ENCODE results near the gene DIDO1. TPM values are rescaled to one million over a fixed set of nuclear protein-coding genes. Genes with fewer than 3 reads are reported as not detected.

Gene DIDO1
- total and polyA plus RNA-seq, 9 of the 15 experiments (the other 6 are each of a cell fraction or from before 2014, with no cell fraction given): 4.4 to 46.8 (median 31.2) TPM

- WGBS (ENCODE audit: insufficient coverage, low coverage, missing lambda C conversion rate): under 1% methylated on average over 71 of the region's 92 CpGs
- DNase-seq (ENCODE audit: extremely low read depth in 1 of 4, low spot score in 3 of 4) (peak; percentile 92 to 97 (median 93)), FAIRE-seq (peak; percentile 87), ATAC-seq (peak; percentile 91)
- Histone ChIP-seq H3K4me2 (ENCODE audit: insufficient read depth, low read length) (peak overlapping the region; percentile 99), H3K4me1 (replicated peaks in 1 of 2; ENCODE audit: control insufficient read depth in 2 of 2, insufficient read depth in 2 of 2, low read length in 2 of 2) (peaks cover 32 to 56% of the 10 kb centered on the region in 2 experiments; a peak in 4 of 5 replicates), H4K20me1 (replicated peaks; ENCODE audit: control insufficient read depth, insufficient read depth, low read length) (peaks cover 30% of the 10 kb centered on the region), H3K9me3 (replicated peaks; ENCODE audit: control insufficient read depth, insufficient read depth, low read depth, low read length) (no peaks in the 10 kb centered on the region), H3K4me3 (peak overlapping the region; percentile 97), H3K27me3 (ENCODE audit: control insufficient read depth in 2 of 2, insufficient read depth in 2 of 2, low read length in 2 of 2) (no peaks in the 10 kb centered on the region), H2AFZ (ENCODE audit: low read depth, low read length) (peak overlapping the region; percentile 90), H3K27ac (ENCODE audit: extremely low read depth, low read depth, low read length) (peak overlapping the region; percentile 97), H3K36me3 (ENCODE audit: control insufficient read depth, insufficient read depth, low read length) (peaks cover 65% of the 10 kb centered on the region), H3K79me2 (ENCODE audit: control insufficient read depth, insufficient read depth, low read length) (peaks cover 94% of the 10 kb centered on the region), H3K9me1 (ENCODE audit: control insufficient read depth, insufficient read depth, low read length) (peaks cover 7% of the 10 kb centered on the region), H3K9ac (ENCODE audit: insufficient read depth in 1 of 2, low read depth in 2 of 2, low read length in 2 of 2) (peak overlapping the region; percentile 97 to 99)
- BruUV-seq (replicated peaks): no TSS peak
- ChIA-PET CTCF (ENCODE audit: low intra/inter-chr PET ratio) (no interaction called here), POLR2A (interaction anchor here (1.0 to 5.3 kb wide), 11 partner anchors 9 to 115 kb away, joined by 3 to 64 read pairs (median 6); partner anchors contain the start of gene DIDO1)
- intact Hi-C loops (cut with micrococcal nuclease): loop anchor here (1.0 kb wide), 1 partner anchor 11 kb away; the partner anchor contains the start of gene DIDO1
- in situ Hi-C loops (cut with MboI): no loop called here
- TF ChIP-seq, protein P1, sequence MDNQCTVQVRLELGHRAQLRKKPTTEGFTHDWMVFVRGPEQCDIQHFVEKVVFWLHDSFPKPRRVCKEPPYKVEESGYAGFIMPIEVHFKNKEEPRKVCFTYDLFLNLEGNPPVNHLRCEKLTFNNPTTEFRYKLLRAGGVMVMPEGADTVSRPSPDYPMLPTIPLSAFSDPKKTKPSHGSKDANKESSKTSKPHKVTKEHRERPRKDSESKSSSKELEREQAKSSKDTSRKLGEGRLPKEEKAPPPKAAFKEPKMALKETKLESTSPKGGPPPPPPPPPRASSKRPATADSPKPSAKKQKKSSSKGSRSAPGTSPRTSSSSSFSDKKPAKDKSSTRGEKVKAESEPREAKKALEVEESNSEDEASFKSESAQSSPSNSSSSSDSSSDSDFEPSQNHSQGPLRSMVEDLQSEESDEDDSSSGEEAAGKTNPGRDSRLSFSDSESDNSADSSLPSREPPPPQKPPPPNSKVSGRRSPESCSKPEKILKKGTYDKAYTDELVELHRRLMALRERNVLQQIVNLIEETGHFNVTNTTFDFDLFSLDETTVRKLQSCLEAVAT (IDR thresholded peaks at IDR 0.05): no peak
- TF ChIP-seq KLF10 (CRISPR knock-in tag; IDR thresholded peaks at IDR 0.05) (no peak), ZNF318 (IDR thresholded peaks at IDR 0.05; ENCODE audit: borderline replicate concordance in 1 of 2, low read depth in 1 of 2) (no peak), CHD1 (IDR thresholded peaks at IDR 0.05; ENCODE audit: low read length) (peak; percentile 61), NR2F6 (CRISPR knock-in tag; IDR thresholded peaks at IDR 0.05) (no peak), ARNT (IDR thresholded peaks at IDR 0.05) (0 out of 4 replicates have a peak, but pooled peaks of 1 of the 2 experiments have one; percentile 22), ZKSCAN8 (CRISPR knock-in tag; IDR thresholded peaks at IDR 0.05) (no peak)
- TF ChIP-seq, protein P2, sequence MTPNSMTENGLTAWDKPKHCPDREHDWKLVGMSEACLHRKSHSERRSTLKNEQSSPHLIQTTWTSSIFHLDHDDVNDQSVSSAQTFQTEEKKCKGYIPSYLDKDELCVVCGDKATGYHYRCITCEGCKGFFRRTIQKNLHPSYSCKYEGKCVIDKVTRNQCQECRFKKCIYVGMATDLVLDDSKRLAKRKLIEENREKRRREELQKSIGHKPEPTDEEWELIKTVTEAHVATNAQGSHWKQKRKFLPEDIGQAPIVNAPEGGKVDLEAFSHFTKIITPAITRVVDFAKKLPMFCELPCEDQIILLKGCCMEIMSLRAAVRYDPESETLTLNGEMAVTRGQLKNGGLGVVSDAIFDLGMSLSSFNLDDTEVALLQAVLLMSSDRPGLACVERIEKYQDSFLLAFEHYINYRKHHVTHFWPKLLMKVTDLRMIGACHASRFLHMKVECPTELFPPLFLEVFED (CRISPR knock-in tag; conservative IDR thresholded peaks at IDR 0.05): no peak
These were observed 11.2 kb upstream of the DIDO1 start for GRCh38 chr20:62937268-62938104.

All from K562 (cell line).